ENCODE data around the gene C17orf50.
"Not testable (repeated sequence)": the region's sequence is repeated elsewhere in the genome, so short reads cannot be mapped to it uniquely, and the experiment has no call there.

Gene C17orf50

DNA sequence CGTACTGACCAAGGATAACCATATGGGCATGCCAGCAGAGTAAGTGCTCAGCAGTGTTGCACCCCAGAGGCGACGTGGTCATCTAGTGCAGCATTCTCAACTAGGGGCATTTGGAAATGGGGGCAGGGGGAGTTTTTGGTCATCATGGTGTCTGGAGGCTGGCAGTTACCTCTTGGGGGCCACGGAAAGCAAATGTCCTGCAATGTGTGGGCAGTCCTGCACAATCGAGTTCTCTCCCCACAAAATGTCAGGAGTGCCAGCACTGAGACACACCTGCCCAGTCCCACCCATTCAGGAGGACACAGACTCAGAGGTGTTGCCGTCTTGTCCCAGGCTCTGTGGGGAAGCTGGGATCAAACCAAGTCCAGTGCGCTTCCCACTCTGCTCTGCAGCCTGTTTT, 26.3 kb upstream of the C17orf50 start:
- DNase-seq (ENCODE audit: low read depth in 2 of 2): no peak

DNA sequence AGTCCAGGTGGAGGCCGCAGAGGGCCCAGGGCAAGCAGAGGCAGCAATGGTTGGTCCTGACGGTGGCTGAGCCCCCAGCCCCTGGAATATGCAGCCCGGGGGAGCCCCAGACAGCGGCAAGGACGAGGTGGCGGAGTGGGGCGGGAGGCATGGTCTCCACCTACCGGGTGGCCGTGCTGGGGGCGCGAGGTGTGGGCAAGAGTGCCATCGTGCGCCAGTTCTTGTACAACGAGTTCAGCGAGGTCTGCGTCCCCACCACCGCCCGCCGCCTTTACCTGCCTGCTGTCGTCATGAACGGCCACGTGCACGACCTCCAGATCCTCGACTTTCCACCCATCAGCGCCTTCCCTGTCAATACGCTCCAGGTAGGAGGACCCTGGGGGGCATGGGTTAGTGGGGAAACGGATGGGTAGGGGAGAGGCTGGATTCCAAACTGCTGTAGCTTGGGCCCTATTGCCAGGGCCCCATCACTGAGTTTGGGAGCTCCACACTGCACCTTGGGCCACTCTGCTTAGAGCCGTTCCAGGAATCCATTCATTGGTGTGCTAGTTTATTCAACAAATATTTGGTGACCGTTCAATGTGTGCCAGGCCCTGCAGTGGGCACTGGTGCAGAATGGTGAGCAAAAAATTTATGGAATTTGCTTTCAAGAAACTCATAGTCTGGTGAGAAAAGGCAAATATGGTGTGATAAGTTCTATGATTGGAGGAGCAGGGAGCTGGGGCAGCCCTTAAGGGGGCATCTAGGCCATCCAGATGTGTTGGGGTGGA, 25.5 kb upstream of the C17orf50 start:
- no peak for DNase-seq (ENCODE audit: low read depth in 2 of 2)

GRCh38 chr17:35736236-35736635, 24.5 kb upstream of the C17orf50 start:
- no peak for DNase-seq (ENCODE audit: low read depth in 2 of 2)

DNA sequence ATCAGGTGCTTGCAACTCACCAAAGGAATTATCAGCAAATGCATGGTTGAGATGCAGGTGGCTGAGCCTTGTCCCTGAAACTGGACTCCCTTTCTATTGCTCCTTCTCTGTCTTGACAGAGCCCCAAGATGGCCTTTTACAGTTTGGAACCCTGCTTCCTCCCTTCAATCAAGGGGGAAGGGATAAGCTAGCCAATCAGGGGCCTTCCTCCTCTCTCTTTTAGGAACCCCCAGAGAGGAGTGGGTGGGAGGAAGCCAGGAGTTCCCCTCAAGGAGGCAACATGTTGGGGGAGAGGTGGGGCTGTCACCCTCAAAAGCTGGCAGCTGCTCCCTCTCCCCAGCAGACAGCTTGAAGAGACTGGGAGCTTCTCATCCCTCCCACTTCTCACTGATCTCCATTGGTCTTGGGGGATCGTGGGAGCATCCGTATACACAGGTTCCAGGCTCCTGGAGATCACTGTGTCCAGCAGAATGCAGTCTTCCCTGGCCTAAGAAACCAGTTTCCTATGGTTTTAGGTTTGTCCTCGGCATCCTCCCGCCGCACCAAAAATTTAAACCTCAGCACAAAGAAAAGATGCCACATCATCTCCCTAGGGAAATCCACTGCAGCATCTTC, 22.1 kb upstream of the C17orf50 start:
- no peak for DNase-seq (ENCODE audit: low read depth in 2 of 2)

DNA sequence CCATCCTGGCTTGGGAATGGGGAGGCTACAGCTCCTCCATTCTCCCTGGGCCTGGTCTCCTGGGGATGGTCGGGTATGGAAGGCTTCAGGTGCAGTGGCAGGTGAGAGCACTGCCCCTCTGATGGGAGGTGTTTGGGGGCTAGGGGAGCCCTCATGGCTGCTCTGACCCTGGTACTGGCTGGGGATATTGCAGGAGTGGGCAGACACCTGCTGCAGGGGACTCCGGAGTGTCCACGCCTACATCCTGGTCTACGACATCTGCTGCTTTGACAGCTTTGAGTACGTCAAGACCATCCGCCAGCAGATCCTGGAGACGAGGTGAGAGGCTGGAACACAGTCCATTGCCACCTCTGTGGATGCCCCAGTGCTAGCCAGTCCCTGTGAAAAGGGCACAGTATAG, 20.5 kb upstream of the C17orf50 start:
- DNase-seq (ENCODE audit: low read depth in 2 of 2): no peak

- no peak for DNase-seq (ENCODE audit: low read depth in 2 of 2)
Measured at GRCh38 chr17:35740997-35741931, 19.4 kb upstream of the C17orf50 start.

- DNase-seq (ENCODE audit: low read depth in 2 of 2): no peak
Measured at GRCh38 chr17:35742496-35742895, 18.2 kb upstream of the C17orf50 start.

DNA sequence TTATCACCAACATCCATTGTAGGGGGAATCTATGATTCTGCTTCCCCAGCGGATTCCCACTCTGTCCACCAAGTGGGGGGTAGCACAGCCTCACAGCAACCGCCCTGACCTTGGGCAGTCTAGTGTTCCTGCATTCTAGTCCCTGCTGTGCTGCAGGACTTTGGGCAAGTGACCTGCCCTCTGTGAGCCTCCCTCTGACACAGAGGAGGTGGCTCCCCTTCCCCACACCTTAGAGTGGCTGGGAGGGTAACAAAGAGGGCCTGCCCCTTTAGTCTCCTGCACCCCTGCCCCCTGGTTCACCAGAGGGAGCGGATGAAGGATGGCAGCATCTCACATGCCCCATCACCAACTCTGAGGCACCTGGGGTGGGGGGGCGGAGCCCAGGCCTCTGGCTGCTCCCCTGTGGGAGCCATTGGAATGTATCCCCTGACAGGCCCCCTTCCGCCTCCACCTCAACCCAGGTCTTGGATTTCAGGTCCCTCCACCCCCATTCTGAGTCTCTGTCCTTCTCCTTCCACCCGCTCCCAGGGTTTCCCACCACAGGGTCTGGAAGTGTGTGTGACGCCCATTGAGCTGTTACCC, 17.7 kb upstream of the C17orf50 start:
- no peak for DNase-seq (ENCODE audit: low read depth in 2 of 2)

DNA sequence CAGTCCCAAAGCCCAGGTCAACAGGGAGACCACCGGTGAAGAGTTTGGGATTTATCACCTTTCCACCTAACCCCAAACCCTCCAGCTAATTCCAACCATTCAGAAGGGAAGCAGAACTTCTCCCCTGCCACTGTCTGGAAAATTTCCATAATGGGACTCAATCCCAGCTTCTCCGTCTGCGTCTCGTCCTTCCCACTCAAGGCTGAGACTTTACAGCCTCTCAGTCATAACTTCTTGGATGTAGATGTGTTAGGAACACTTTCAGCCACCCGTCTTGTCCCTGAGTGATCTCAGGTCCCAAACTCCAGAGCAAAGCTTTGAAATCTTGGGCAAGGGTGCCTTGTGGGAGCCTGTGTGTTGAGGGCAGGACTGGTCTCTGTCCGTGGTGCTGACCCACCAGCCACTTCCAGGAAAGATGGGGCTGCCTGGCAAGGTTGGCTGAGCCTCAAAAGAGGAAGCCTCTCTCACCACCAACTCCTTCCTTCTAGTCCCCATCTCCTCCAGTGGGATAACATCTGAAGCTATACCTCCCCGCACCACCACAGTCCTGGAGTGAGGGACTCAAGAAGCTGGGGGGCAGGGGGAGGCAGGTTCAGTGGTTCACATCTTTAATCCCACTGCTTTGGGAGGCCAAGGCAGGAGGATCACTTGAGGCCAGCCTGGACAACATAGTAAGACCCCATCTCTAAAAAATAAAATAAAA, 16.9 kb upstream of the C17orf50 start:
- no peak for DNase-seq (ENCODE audit: low read depth in 2 of 2)

DNA sequence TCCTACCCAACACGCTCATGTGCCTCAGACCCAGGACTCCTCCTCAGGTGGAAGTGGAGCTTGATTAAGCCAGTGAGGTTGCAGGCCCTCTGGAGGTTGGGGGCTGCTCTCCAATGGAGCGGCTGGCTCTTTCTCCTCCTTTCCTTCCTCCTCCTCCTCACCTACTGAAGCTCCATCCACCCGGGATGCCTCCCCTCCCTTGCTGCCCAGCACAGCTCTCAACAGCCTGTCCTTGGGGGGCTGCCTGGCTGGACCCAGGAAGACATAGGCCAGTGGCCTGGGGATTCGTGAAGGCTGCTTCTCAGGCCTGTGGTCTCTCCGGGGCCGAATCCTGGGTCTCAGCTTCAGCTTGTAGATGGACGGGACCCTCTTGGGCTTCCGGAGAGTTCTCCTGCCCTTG, 15.9 kb upstream of the C17orf50 start:
- DNase-seq (ENCODE audit: low read depth in 2 of 2): no peak

DNA sequence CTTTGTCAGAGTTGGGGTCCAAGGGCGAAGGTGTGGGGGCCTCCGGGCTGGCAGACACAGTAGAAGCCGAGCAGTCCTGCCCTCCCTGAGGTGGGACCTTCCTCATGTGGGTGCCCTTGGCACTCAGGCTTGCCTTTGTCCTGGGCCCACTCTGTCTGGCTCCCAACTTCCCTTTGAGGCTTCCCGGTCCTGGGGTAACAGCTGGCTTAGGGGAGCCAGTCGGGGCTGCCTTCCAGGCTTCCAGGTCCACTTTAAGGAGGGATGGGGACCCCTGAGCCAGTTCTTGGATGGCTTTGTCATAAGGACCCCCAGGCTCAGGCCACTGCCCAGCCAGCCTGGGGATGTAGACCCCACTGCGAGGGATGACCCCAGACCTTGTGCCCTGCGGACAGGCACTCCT, 15.4 kb upstream of the C17orf50 start:
- no peak for DNase-seq (ENCODE audit: low read depth in 2 of 2)

DNA sequence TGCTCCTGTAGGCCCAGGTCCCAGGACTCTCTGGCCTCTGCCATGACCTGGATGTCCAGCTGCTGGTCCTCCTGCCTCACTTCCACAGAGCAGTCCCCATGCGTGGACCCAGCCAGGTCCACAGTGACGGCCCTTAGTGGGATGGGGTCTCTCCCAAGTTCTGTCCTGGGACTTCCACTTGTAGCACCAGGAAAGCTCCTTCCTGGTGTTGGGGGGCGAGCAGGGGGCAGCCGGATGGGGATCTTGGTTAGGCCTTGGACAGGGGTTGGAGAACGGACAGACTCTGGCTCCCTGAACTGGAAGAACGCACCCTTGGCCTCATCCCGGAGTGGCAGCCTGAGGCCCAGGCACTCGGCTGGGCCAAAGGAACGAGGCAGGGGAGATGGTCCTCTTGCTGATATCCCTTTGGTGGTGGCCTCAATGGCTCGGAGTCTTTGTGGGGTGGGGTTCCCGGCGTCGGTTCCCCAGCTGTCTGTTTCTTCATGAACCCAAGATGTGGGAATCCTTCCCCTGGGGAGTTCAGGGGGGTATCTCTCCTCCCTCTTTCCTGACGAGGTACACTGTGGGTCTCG, 14.9 kb upstream of the C17orf50 start:
- DNase-seq (ENCODE audit: low read depth in 2 of 2): no peak

- DNase-seq (ENCODE audit: low read depth in 2 of 2): peak; percentile 46 to 61
Measured at GRCh38 chr17:35747540-35748017, 13.1 kb upstream of the C17orf50 start.

DNA sequence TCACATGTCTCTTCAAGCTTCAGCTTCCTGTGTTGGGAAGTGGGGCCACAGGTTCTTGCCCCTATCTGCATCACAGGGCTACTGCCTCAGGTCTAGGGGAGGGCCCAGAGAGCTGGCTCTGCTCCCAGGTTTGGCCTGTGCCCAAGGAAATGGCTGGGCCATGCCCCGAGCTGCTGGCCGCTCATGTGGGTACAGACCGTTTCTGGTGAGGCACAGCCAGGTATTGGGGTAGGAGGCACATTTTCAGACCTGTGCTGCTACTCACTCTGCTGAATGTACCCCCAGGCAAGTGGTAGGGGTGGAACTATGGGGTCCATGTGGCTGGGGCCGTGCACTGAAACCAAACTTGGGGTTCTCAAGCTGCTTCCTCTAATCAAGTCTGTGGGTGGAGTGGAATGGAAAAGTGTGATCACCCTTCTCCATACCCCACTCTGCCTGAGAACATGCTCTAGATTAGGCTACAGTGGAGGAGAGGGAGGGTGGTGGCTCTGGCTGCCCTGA, 12.3 kb upstream of the C17orf50 start:
- no peak for DNase-seq (ENCODE audit: low read depth in 2 of 2)

DNA sequence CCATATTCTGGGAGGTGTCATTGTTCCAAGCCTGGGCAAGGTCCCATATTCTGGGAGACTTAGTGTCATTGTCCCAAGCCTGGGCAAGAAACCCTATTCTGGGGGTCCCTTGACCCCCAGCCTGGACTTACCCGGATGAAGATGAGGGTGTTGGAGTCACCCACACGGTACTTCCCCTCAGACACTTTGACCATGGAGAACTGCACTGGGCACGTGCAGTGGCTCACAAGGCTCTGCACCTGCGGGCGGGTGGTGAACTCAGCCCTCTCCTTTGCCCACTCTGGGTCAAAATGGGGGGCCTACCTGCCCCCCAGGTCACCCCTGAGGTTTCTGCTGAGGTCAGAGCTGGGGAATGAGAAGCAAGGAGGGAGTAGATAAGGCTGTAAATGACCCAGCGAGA, 11.7 kb upstream of the C17orf50 start:
- no peak for DNase-seq (ENCODE audit: low read depth in 2 of 2)

GRCh38 chr17:35749560-35750412, 10.9 kb upstream of the C17orf50 start:
- DNase-seq (ENCODE audit: low read depth in 2 of 2): no peak

DNA sequence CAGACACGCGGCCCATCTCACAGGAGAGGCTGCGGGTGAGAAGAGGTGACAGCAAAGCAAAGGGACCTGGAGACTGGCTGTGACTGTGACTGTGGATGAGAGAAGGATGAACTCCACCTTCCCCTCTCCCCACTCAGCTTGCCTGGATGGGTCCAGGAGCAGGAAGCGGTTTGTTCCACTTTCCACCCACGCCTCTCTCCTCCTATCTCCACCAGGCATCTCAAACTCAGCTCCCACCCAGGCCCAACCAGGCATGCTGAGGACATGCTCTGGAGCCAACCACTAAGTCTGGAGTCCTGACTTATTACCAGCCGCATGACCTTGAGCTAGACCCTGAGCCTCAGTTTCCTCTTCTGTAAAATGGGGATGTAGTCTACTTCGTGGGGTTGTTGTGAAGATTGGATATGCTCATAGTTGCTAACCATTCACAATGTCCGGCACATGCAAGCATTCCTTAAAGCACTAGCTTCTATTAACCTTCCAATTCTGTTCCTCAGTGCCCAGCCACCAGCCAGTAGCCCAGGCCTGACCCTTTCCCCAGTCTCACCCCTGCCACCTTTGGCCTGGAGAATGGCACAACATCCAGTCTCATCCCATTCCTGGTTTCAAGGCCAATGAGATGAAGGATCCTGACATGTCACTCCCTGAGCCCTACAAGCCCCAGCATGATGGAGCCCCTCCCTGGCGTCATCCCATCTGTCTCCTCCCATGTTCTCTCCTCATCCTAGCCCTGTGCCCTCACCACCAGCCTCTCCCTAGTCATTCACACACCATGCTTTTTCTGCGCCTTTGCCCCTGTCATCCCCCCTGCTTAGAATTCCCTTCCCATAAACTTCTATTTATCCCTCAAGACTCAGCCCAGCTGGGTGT, 9.9 kb upstream of the C17orf50 start:
- no peak for DNase-seq (ENCODE audit: low read depth in 2 of 2)

DNA sequence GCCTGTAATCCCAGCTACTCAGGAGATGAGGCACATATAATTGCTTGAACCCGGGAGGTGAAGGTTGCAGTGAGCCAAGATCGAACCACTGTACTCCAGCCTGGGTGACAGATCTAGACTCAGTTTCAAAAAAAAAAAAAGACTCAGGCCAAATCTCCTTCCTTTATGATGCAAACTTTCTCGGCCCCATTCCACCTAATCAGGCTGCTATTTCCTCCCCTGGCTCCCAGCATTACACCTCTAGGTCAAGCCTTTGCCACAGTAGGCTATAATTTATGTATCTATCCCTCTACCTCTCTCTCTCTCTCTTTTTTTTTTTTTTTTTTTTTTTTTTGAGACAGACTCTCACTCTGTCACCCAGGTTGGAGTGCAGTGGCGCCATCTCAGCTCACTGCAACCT, 9.1 kb upstream of the C17orf50 start:
- DNase-seq (ENCODE audit: low read depth in 2 of 2): not testable (repeated sequence)

GRCh38 chr17:35752471-35752870, 8.2 kb upstream of the C17orf50 start:
- DNase-seq (ENCODE audit: low read depth in 2 of 2): no peak

Data from stimulated activated CD8-positive, alpha-beta memory T cell treated with anti-CD3 and anti-CD28 coated beads, Interleukin-7, amount 100 ng/mL, for 4 hours (primary cell).